Measurements from ENCODE around the gene MYADML2. TPM values are rescaled to one million over a fixed set of nuclear protein-coding genes. Genes with fewer than 3 reads are reported as not detected.

Gene MYADML2
- total RNA-seq, 1 experiment from 2014 or later = 0.46 TPM

DNA sequence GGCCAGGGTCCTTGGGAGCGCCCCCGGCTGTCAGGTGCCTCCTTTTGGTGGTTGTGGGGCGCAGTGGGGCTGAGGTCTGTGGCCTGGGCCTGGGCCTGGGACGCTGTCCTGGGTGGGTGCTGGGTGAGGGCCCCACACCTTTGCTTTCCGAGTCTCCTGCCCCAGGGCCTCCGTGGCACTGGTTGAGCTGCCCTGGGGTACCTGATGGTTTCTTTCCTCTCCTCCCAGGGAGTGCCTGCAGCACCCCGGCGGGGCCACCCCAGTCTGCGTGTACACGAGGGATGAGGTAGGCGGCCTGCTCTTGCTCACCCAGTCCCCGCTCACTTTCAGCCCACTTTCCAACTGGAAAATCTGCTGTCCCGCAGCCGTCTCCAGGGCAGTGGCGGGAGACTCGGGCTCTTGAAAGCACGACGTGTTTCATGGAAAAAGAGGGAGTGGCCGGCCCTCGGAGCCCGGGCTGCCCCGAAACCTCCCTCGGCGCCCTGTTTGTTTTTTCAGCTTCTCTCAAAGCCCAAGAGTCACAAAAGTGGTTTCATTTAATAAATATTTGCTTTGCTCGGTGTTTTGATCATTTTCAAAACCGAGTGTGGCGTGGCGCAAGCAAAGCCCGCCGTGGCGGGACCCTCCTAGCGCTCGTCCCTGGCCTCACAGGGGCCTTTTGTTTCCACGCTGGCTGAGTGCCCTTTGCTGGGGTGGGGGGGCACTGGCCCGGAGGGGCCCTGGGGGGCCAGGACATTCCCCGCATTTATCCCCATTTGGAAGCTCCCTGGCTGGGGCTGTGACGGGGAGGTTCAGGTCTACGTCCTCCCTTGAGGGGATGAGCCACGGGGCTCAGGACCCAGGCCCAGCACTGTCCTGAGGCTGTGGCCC, 47.8 kb upstream of the MYADML2 start:
- peaks cover 21% of the 10 kb centered on the region for H3K4me1 Mint-ChIP-seq
- ATAC-seq (no peak), DNase-seq (ENCODE audit: low spot score) (peak; percentile 10)
- H3K4me3 Mint-ChIP-seq = no peak overlapping the region
- H3K9me3 Mint-ChIP-seq = no peaks in the 10 kb centered on the region
- TF ChIP-seq, protein P1, sequence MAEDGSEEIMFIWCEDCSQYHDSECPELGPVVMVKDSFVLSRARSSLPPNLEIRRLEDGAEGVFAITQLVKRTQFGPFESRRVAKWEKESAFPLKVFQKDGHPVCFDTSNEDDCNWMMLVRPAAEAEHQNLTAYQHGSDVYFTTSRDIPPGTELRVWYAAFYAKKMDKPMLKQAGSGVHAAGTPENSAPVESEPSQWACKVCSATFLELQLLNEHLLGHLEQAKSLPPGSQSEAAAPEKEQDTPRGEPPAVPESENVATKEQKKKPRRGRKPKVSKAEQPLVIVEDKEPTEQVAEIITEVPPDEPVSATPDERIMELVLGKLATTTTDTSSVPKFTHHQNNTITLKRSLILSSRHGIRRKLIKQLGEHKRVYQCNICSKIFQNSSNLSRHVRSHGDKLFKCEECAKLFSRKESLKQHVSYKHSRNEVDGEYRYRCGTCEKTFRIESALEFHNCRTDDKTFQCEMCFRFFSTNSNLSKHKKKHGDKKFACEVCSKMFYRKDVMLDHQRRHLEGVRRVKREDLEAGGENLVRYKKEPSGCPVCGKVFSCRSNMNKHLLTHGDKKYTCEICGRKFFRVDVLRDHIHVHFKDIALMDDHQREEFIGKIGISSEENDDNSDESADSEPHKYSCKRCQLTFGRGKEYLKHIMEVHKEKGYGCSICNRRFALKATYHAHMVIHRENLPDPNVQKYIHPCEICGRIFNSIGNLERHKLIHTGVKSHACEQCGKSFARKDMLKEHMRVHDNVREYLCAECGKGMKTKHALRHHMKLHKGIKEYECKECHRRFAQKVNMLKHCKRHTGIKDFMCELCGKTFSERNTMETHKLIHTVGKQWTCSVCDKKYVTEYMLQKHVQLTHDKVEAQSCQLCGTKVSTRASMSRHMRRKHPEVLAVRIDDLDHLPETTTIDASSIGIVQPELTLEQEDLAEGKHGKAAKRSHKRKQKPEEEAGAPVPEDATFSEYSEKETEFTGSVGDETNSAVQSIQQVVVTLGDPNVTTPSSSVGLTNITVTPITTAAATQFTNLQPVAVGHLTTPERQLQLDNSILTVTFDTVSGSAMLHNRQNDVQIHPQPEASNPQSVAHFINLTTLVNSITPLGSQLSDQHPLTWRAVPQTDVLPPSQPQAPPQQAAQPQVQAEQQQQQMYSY (CRISPR knock-in tag; IDR thresholded peaks at IDR 0.05) = no peak
- no peak for TF ChIP-seq HMGA2 (CRISPR knock-in tag; IDR thresholded peaks at IDR 0.05)
- TF ChIP-seq TCF7 (CRISPR knock-in tag; IDR thresholded peaks at IDR 0.05; ENCODE audit: low read depth) = no peak
- TF ChIP-seq, protein P2, sequence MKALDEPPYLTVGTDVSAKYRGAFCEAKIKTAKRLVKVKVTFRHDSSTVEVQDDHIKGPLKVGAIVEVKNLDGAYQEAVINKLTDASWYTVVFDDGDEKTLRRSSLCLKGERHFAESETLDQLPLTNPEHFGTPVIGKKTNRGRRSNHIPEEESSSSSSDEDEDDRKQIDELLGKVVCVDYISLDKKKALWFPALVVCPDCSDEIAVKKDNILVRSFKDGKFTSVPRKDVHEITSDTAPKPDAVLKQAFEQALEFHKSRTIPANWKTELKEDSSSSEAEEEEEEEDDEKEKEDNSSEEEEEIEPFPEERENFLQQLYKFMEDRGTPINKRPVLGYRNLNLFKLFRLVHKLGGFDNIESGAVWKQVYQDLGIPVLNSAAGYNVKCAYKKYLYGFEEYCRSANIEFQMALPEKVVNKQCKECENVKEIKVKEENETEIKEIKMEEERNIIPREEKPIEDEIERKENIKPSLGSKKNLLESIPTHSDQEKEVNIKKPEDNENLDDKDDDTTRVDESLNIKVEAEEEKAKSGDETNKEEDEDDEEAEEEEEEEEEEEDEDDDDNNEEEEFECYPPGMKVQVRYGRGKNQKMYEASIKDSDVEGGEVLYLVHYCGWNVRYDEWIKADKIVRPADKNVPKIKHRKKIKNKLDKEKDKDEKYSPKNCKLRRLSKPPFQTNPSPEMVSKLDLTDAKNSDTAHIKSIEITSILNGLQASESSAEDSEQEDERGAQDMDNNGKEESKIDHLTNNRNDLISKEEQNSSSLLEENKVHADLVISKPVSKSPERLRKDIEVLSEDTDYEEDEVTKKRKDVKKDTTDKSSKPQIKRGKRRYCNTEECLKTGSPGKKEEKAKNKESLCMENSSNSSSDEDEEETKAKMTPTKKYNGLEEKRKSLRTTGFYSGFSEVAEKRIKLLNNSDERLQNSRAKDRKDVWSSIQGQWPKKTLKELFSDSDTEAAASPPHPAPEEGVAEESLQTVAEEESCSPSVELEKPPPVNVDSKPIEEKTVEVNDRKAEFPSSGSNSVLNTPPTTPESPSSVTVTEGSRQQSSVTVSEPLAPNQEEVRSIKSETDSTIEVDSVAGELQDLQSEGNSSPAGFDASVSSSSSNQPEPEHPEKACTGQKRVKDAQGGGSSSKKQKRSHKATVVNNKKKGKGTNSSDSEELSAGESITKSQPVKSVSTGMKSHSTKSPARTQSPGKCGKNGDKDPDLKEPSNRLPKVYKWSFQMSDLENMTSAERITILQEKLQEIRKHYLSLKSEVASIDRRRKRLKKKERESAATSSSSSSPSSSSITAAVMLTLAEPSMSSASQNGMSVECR (CRISPR knock-in tag; IDR thresholded peaks at IDR 0.05; ENCODE audit: borderline replicate concordance) = no peak
- H3K27ac Mint-ChIP-seq = no peak overlapping the region
- ChIA-PET CTCF (interaction anchor here (1.1 to 4.2 kb wide), 8 partner anchors 10 to 39 kb away, joined by 3 to 19 read pairs (median 6); partner anchors contain the start of genes NOTUM and RAC3), POLR2A (no interaction called here)
- H3K36me3 Mint-ChIP-seq = no peaks in the 10 kb centered on the region
- H3K27me3 Mint-ChIP-seq (ENCODE audit: low read depth) = no peaks in the 10 kb centered on the region

DNA sequence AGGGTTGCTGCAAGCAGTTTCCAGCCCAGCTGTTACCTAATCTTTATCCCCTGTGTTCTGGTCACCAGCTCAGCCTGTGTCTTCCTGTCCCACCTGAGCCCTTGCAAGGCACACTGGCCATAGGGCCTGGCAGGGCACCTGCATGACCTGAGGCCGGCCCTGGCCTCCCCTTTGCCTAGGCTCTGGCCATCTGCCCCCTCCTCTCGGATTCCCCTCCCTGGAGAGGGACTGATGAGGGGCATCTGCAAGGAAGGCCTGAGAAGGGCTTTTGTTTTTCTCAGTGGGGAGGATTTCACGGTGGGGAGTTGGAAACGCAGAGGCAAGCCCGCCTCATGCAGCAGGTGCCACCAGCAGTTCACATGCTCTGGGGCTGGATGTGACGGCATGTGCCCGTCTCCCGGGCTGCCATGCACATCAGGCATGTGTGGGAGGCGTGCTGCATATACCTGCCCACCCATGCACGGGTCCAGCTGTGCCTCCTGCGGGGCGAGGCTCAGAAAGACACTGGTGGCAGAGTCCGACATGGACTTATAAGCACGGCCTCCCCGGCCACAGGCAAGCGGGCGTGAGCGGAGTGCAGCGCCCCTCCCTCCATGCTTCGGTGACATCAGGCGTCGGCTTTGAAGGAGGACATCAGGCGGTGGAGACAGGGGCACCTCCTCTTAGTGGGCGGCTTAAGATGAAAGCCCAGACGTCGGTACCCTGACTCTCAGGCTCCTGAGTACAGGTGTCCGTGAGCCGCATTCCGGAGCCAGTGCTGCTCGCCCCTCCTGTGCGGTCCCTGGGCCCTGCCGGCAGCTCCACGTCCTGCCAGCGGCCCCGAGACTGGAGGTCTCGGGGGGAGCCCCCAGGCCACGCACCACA, 46.9 kb upstream of the MYADML2 start:
- Mint-ChIP-seq H3K36me3 (no peaks in the 10 kb centered on the region), H3K27me3 (ENCODE audit: low read depth) (no peaks in the 10 kb centered on the region), H3K9me3 (no peaks in the 10 kb centered on the region), H3K4me1 (peaks cover 21% of the 10 kb centered on the region), H3K4me3 (no peak overlapping the region), H3K27ac (peak overlapping the region; percentile 45; the same call in 1 of the 2 replicates)
- DNase-seq (ENCODE audit: low spot score) (peak; percentile 11), ATAC-seq (no peak)
- ChIA-PET POLR2A (no interaction called here), CTCF (interaction anchor here (0.6 to 4.2 kb wide), 4 partner anchors 26 to 270 kb away, joined by 3 to 19 read pairs (median 18); partner anchors contain the start of genes NOTUM and RAC3)
- TF ChIP-seq ZNF219 (CRISPR knock-in tag; IDR thresholded peaks at IDR 0.05; ENCODE audit: borderline replicate concordance) (no peak), GABPB1 (CRISPR knock-in tag; IDR thresholded peaks at IDR 0.05) (peak; percentile 31; the same call in 1 of the 2 replicates)
- TF ChIP-seq, protein P2 (CRISPR knock-in tag; IDR thresholded peaks at IDR 0.05; ENCODE audit: borderline replicate concordance) = no peak
